Measurements from ENCODE around the gene MED14.
"Not testable (repeated sequence)": the region's sequence is repeated elsewhere in the genome, so short reads cannot be mapped to it uniquely, and the experiment has no call there.

MED14 gene

DNA sequence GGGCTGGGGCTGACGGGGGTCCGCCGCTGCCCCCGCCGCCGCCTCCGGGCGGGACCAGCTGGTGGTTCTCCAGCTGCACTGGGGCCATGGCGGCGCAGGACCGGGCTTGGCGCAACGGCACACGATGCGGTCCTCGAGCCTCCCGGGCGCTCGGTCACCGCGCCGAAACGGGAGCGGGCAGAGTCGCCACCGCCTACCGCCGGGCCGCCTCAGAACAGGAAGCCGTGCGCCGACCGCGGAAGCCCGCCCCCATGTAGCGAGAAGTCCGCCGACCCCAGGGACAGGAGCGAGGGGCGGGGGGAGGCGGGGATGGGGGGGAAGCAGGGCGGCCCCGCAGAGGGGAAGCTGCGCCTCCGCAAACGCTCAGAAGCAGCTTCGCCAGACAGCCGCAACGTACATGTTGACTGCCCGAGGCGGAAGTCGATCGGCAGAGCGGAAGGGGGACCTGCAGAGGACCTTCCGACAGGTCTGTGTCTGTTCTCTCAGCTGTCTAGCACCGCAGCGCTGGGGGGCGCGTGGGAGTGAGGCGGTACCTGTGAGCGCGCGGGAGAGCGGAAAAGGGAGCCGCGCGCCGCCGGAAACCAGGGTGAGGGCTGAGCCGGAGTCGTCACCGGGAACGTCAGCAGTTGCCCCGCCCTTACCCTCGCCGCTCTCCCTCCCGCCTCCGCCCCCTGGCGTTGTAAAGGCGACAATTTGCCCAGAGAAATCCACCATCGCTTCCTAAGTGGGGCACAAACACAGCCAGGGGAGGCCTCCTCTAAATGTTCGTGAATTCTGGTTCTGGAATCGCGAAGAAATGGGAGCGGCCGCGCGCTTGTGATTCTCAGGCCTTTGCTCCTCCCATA is at the start of gene MED14:
MED14 (minus strand) TSS at position 218 of the 845 bp plus-strand sequence; CDS start at position 88, 130 bp downstream.
- peak; percentile 8 for DNase-seq

DNA sequence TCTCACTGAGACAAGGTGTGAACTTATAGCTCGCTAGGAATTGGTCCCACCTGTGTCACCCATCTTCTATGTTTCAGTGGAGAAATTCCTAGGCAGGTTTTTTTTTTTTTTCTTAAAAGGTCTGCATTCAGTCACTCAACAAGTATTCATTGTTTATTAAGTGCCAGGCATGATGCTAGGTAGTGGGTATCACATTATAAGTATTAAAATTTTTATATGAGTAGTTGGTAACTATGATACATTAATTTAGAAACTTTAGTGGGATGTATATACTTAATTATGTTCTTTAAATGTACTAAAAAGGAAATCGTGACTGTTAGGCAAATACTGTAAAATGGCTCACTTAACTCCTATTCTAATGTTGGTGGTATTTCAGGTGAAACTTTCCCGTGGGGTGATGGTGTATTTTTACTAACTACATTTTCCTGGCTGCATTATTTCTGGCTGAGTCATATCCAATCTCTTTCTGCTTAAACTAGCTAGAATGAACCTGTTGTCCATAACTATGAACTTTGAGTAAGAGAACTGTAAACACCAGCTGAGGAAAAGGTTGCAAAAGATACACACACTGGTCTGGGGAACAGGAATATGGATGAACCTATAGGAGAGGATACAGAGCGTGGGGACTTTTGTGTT is 49.3 kb upstream of the MED14 start:
- no peak for DNase-seq

DNA sequence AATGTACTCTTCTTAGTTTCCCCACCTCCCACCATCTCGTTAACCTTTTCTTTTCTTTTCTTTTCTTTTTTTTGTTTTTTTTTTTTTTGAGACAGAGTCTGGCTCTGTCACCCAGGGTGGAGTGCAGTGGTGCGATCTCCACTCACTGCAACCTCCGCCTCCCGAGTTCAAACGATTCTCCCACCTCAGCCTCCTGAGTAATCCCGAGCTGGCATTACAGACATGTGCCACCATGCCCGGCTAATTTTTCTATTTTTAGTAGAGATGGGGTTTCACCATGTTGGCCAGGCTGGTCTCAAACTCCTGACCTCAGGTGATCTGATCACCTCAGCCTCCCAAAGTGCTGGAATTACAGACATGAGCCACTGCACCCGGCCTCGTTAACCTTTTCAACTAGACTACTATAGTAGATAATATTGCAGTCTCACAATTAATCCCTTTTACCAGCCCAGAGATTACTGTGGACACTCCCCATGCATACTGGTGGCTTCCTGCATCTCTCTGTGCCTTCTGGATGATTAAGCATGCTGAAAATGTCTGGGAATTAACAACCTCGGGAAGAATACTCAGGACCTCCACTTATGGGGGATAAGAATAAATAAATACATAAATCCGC is 47.4 kb upstream of the MED14 start:
- not testable (repeated sequence) for DNase-seq

DNA sequence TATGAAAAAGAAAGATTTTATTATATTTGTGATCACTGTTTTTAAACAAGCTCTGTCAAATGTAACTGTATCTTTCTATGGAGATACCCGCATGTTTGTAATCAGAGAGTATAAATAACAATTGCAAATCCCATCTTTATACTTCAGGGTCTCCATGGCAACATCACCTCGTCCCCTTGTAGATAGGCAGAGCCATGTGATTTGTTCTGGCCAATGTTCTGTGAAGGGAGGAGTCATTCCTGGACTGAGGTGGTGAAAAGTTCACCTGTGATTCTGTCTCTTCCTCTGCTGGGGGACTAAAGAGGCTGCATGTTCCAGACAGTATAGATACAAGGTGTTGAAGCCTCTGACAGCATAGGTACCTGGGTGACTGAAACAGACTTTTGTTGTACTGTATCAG is 45.6 kb upstream of the MED14 start:
- DNase-seq: no peak

DNA sequence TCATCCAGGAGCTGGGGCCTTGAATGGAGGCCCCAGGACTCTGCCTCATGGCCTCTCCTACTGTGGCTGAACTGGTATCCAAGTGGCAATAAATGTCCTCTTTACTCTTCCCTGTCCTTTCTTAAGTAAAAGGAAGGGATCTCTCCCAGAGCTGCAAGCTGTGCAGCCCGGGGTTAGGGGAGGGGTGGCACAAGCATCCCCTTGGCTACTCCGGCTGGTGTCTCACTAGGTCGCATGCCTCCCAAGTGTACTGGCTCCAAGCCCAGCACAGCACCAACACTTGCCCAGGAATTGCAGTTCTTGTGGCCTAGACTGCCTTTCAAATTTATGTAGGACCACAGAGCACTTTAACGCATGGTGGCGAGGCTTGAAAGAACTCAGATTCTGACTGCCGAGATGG is 44.7 kb upstream of the MED14 start:
- DNase-seq: no peak

DNA sequence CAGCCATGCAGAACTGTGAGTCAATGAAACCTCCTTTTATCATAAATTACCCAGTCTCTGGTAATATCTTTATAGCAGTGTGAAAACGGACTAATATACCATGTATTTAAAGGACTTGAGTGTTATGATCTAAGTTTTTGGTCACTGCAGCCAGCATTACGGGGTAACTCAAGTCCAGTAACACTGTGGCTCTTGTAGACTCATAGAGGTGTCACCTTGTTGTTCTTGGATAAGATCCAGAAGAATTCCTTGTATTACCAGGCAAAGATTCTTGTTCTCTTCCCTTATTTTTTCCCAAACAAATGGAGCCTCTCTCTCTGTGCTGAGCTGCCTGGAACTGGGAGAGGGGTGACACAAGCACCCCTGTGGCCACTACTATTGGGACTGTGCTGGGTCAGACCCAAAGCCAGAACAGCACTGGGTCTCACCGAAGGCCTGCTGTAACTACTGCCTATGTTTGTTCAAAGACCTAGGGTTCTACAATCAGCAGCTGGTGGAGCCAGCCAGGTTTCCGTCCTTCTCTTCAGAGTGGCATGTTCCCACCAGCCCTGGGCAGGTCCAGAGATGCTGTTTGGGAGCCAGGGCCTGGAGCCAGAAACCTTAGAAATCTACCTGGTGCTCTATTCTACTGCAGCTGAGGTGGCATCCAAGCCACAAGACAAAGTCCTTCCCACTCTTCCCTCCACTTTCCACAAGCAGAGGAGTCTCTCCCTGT is 43.7 kb upstream of the MED14 start:
- DNase-seq: no peak

DNA sequence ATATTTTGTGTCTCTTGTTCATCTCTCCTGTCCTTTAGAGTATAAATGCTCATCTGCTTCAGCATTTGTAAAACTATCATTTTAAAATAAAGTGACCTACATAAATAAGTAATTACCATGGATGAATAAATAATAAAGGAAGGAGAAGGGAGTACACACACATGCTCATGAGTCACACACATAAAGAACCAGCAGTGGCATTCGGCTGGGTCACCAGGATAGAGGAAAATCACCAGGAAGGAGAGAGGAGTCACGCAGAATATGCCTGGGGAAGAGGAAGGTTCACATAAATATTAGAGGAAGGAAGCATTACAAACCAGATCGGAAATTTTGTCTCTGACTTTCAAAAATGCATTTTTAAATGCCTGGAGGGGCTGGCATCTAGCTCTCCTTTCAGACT is 38.5 kb upstream of the MED14 start:
- DNase-seq: no peak

DNA sequence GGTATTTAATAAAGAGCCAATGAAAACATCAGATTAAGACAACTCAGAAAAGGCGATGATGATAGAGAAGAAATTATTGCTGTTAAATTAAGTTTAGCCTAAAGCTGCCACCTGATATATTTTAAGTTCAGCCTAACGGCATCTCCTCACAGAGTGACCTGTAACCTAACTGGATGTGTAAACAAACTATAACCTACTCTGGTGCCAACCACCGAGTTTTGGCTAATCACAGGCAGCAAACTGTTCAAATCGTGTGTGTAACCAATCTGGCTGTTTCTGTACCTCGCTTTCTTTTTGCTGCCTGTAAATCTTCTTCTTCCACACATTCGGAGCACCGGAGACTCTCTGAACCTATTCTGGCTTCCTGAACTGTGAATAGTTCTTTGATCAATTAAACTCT is 37.8 kb upstream of the MED14 start:
- no peak for DNase-seq

DNA sequence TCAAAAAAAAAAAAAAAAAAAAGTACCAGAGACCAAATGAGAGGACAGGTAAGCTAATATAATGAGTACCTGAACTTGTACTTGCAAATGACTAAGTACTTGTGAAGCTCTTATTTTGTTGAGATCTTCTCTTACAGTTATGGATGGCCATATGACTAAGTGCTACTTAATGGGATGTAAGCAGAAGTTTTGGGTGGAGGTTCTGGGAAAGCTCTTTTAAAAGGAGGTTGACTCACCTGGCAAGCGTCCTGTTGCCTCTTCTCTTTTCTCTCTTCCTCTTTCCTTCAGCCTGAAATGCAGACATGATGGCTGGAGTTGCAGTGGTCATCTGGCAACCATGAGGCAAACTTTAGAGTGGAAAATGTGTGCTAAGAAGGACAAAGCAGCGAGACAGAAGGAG is 36.9 kb upstream of the MED14 start:
- no peak for DNase-seq

DNA sequence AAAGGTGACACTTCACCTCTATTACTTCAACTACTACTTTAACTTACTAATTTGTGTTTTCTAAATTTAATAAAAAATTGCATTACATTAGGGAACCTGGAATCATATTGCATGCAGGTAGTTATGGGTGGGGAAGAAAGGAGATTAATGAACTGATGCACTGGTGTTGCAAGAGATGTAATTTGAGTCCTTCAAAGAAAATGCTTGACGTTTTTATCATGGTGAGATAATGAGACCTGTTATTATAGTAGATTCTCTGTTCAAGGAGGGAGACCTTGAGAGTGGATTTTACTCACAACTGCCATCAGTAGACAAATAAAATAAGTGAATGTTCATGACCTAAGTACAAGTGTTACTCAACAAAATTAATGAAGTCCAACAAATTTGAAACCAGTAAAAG is 26.4 kb upstream of the MED14 start:
- no peak for DNase-seq

DNA sequence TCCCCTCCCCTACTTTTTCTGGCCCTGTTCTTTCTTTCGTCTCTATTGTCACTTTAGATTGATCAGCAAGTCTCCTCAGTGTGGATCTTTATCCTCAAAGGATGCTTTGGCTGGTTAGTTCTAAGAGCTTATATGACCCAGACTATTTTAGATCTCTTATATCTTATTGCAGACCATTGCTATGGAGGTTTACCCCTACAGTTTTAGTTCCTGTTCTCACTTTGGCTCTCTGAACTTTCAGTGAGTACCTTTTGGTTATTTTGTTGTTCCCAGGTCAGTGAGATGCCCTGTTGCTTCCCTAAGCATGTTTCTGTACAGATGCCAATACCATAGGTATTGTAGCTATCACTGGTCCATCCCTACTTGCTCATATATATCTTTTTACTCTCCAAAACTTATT is 24.0 kb upstream of the MED14 start:
- DNase-seq: no peak

DNA sequence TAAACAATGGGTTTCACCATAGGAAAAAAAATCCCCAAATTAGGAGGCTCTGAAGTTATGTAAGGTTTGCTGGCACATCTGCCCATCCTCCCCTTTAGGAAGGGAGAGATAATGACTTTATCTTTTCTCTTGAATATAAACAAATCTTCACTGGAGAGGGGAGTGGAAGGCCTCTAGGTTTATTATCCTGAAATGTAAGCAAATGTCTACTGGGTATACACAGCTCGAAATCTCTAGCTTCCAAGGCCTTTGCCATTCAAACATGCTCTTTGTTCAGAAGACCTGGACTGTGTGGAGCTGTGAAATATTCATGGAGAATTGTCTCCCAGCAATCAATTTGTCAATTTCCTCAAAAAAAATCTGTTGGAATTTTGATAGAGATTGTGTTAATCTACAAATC is 21.7 kb upstream of the MED14 start:
- no peak for DNase-seq

DNA sequence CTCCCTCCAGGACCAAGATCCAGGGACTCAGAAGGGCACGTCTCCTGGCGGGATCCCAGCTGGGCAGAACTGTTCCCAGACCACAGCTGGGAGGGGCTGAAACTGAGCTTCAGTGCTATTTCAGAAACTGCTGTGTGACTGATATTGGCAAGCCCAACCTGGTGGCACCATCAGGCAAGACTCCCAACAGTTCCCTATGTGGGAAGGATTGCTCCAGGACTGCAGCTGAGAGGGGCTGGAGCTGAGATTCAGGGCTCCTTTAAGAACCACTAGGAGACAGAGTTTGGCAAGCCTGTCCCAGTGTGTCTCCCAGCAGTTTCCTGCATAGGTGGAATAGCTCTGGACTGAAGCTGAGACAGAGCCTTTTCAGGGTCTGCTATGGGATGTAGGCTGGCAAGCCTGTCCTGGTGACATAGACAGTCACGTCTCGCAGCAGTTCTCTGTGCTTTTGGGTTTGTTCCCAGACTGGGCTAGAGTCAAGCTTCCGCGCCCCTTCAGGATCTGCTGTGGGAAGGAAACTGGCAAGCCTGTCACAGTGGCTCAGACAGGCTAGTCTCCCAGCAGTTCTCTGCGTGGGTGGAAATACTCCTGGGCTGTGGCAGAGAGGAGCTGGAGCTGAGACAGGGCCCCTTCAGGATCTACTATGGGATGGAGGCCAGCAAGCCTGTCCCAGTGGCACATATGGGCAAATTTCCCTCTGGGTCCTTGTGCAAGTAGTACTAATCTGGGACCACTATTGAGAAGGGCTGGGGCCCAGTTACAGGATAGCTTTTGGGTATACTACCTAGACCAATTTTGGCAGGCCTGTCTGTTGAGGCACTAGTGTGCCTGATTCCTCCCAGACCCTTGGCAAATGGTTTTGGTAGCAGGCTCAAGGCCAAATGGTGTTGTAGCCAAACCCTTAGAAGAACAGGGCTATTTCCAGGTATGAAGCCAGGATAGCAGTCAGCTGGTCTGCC is 20.2 kb upstream of the MED14 start:
- no peak for DNase-seq

DNA sequence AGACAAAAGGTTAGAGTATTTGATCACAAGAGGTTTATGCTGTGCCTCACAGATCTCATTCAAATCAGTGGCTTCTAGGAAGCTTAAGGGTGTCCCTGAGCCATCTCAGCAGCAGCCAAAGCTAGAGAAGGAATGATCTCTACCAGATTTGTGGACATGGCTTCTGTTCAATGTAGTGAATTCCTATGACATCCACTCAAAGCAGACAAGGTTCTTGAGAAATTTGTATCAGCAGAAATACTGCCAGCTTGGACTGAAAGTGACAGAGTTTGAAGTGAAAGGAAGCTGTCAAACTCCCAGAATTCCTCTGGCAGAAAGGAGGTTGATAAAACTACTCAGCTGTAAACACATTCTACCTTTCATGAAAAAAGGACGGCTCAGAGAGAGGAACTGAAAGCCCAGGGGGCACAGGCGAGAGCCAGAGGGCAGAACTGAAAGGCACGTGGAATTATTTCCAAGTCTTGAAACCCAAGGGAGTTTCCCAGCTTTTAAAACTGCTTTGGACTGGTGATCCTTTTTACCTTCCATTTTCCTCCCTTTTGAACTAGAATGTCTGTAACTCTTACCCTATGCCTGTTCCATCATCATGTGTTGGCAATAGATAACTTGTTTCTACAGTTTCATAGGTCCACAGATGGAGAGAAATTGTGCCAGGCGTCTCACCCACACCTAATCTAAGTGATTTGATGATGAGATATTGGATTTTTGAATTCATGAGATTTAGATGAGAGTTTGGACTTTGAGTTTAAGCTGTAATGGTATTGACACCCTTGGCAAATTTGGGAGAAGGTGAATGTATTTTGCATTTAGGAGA is 14.5 kb upstream of the MED14 start:
- no peak for DNase-seq

DNA sequence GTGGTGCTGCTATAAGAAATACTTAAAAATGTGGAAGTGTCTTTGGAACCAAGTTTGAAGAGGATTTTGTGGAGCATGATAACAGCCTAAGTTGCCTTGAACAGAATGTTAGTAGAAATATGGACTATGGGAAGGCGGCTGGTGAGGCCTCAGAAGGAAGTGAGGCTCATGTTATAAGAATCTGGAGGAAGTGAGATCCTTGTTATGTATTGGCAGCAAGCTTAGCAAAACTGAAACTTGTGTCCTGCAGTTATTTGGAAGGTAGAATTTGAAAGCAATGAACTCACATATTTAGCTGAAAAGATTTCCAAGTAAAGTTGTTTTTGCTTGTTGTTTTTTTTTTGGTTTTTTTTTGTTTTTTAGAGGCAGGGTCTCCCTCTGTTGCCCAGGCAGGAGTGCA is 13.6 kb upstream of the MED14 start:
- DNase-seq: no peak

DNA sequence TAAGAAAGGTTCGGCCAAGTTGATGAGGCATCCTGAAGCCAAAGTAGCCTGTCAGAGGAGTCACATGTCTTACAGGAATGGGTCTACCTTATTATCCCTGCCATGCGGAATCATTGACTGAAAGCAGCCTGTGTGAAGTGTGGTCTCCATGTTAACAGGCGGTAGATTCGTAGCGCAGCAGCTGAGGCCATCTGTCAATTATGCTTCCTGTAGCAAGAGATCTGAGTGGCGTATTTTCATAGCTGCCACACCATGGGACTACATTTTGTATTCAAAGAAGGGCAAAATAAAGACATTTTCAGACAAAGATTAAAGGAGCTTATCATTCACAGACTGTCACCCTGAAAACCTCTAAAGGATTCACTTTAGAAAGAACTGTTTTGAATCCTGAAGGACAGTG is 11.2 kb upstream of the MED14 start:
- DNase-seq: no peak

DNA sequence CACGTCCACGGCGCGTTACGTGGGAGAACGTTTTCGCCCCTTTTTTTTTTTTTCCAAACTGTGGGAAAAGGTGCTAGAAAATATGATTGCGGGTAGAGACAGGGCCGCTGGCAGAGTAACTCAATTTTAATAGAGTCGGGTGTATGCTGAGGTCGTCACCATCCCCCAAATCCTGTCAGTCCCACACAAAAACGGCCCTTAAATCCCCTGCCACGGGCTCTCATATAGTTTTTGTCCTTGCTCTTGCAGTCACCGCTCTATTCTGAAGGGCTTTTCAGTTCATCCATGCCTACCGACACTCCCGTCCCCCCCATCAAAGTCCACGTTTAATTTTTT is 796 bp upstream of the MED14 start:
- DNase-seq: no peak

DNA sequence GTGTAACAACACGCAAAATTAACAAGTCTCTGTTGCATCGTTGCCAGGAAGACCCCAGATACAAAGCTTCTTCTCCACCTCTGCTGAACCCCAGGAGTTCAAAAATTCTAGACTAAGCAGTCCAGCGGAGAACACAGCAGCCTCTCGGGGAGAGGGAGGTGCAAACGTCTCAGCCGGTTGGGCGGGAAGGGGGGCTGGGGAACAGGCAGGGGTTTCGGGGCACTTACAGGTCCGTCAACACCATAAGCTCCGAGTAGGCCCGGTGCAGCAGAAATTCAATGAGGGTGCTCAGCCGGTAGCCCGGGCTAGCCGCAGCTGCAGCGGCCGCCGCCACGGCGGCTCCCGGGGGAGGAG is 394 bp downstream of the MED14 start:
- no peak for DNase-seq

DNA sequence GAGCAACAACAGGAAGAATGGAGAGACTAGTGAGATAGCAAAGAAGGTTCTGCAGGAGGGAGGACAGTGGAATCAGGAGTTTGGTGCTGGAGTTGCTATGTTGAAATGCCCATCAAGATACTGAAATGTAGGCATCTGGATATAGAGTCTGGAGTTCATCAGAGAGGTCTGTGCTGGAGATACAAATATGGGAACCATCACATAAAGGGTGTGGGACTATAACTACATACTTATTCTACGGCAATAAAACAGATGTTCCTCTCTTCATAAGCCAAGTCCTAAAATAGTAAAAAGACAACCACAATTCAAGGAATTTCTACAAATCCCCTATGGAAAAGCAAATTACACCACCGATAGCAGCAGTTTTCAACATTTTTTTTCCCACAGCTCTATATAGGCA is 1.6 kb downstream of the MED14 start:
- DNase-seq: no peak

DNA sequence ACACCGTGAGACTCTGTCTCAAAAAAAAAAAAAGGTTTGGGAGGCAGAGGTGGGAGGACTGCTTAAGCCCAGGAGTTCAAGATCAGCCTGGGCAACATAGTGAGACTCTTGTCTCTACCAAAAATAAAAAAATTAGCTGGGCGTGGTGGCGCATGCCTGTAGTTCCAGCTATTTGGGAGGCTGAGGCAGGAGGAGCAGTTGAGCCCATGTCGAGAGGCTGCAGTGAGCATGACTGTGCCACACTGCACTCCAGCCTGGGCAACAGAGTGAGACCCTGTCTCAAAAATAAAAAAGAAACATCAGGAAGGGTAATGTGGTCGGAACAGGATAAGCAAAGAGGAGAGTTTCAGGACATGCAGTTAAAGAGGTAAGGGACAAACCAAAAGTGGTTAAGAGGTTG is 2.8 kb downstream of the MED14 start:
- DNase-seq: not testable (repeated sequence)
